GM12891 (cell line): ENCODE data around the gene SPOCK1.

ENCODE experiments used
- PAX5 ChIP-seq: IDR thresholded peaks from 2 replicates; pipeline ENCODE4 v1.6.1; 2011; ENCODE audit warnings: low read length, moderate library complexity, mild to moderate bottlenecking; ENCODE audit not compliant: insufficient read depth, severe bottlenecking
- POLR2A ChIP-seq: IDR thresholded peaks from 2 replicates; pipeline ENCODE4 v1.6.1; 2011; ENCODE audit warnings: low read depth, low read length, control low read depth
- POLR2AphosphoS5 ChIP-seq: IDR thresholded peaks from 2 replicates; pipeline ENCODE4 v1.6.1; 2011; ENCODE audit warnings: low read depth, low read length, control low read depth
- SPI1 ChIP-seq: IDR thresholded peaks from 2 replicates; pipeline ENCODE4 v1.6.1; 2011; ENCODE audit warnings: low read depth, low read length, control low read depth
- TAF1 ChIP-seq: IDR thresholded peaks from 2 replicates; pipeline ENCODE4 v1.6.1; 2011; ENCODE audit warnings: low read depth, low read length, control low read depth

- TF ChIP-seq POLR2A (no peak), POLR2AphosphoS5 (no peak), TAF1 (no peak), PAX5 (no peak), SPI1 (no peak)
Measured at GRCh38 chr5:137291031-137291430, 208.1 kb downstream of the SPOCK1 start.
